ENCODE results near the gene TECPR2.

DNA sequence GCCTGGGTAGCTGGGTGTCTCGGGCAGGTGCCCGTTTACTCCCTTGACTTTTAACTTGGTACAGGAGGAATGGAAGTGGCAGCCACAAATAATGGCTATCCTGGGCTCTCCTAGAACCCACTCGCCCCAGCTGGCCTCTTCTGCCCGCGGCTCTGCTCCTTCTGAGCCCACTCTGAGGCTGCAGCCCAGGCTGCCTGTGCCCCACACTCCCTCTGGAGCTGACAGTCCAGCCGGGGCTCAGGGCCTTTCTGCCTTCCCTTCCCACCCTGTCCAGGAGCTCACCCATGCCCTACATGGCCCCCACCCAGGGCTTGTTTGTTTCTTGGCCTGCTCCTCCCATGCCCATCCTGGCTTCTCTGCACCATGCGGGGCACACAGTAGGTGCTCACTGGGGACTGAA, 27.6 kb upstream of the TECPR2 start:
- TF ChIP-seq, protein P1, sequence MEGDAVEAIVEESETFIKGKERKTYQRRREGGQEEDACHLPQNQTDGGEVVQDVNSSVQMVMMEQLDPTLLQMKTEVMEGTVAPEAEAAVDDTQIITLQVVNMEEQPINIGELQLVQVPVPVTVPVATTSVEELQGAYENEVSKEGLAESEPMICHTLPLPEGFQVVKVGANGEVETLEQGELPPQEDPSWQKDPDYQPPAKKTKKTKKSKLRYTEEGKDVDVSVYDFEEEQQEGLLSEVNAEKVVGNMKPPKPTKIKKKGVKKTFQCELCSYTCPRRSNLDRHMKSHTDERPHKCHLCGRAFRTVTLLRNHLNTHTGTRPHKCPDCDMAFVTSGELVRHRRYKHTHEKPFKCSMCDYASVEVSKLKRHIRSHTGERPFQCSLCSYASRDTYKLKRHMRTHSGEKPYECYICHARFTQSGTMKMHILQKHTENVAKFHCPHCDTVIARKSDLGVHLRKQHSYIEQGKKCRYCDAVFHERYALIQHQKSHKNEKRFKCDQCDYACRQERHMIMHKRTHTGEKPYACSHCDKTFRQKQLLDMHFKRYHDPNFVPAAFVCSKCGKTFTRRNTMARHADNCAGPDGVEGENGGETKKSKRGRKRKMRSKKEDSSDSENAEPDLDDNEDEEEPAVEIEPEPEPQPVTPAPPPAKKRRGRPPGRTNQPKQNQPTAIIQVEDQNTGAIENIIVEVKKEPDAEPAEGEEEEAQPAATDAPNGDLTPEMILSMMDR (IDR thresholded peaks at IDR 0.05 in 2 of 3, conservative IDR thresholded peaks at IDR 0.05 in 1 of 3; ENCODE audit: borderline replicate concordance in 1 of 3, insufficient read depth in 1 of 3, low read depth in 2 of 3, low read length in 2 of 3) = no peak
- TF ChIP-seq POLR2A (IDR thresholded peaks at IDR 0.05; ENCODE audit: borderline replicate concordance, extremely low read depth, insufficient read depth, insufficient read length) = no peak
- no peak for TF ChIP-seq EZH2 (IDR thresholded peaks at IDR 0.05)
- TF ChIP-seq FOSL1 (IDR thresholded peaks at IDR 0.05; ENCODE audit: low read depth) = no peak
- TF ChIP-seq, protein P2, sequence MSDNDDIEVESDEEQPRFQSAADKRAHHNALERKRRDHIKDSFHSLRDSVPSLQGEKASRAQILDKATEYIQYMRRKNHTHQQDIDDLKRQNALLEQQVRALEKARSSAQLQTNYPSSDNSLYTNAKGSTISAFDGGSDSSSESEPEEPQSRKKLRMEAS (IDR thresholded peaks at IDR 0.05) = no peak
- TF ChIP-seq, protein P3, sequence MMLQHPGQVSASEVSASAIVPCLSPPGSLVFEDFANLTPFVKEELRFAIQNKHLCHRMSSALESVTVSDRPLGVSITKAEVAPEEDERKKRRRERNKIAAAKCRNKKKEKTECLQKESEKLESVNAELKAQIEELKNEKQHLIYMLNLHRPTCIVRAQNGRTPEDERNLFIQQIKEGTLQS (IDR thresholded peaks at IDR 0.05) = no peak
- TF ChIP-seq ELF1 (IDR thresholded peaks at IDR 0.05; ENCODE audit: borderline replicate concordance, low read depth) = no peak
- no peak for TF ChIP-seq POLR2AphosphoS5 (IDR thresholded peaks at IDR 0.05; ENCODE audit: low read depth, low read length)
- no peak for TF ChIP-seq JUND (IDR thresholded peaks at IDR 0.05)
- no peak for TF ChIP-seq EZH2phosphoT487 (IDR thresholded peaks at IDR 0.05; ENCODE audit: borderline replicate concordance)
